H1 (cell line): ENCODE results near the gene GULP1. TPM values are rescaled to one million over a fixed set of nuclear protein-coding genes. Genes with fewer than 3 reads are reported as not detected.

ENCODE experiments used
- CTCF ChIA-PET: fragments of 300-600 bp; sonication (Branson Sonifier 250); formaldehyde crosslinking; loops from one replicate; lab custom pipeline; 2021; ENCODE audit not compliant: partially characterized antibody; lab: Charles Lee
- POLR2A ChIA-PET: fragments of 300-600 bp; sonication (Branson Sonifier 250); formaldehyde crosslinking; loops from one replicate; lab custom pipeline; 2021; ENCODE audit warnings: inconsistent platforms; ENCODE audit not compliant: partially characterized antibody; lab: Charles Lee
- DNase-seq, 2 experiments: peaks; one replicate each; pipeline versions ENCODE4 v3.0.0 to v3.0.0-alpha.2; 2010 to 2022; ENCODE audit warnings: low spot score in 2 of 2, low read depth in 1 of 2, mixed read lengths in 1 of 2
- FAIRE-seq: peaks from 2 replicates; lab custom pipeline; 2011; peaks lifted over from hg19 to GRCh38; lab: Jason Lieb, UNC
- H2AFZ ChIP-seq: 2 replicates; pipeline ENCODE4 v1.8.1; 2012; ENCODE audit warnings: low read length, inconsistent platforms
- H2AK5ac ChIP-seq: 2 replicates; pipeline ENCODE4 v1.6.1; 2013; ENCODE audit warnings: low read depth, low read length
- H2BK120ac ChIP-seq: replicated peaks from 2 replicates; pipeline ENCODE3; 2013; ENCODE audit warnings: low read depth, low read length, inconsistent platforms
- H2BK12ac ChIP-seq: 2 replicates; pipeline ENCODE4 v1.6.1; 2013; ENCODE audit warnings: low read depth, low read length
- H2BK15ac ChIP-seq: 2 replicates; pipeline ENCODE4 v1.6.1; 2013; ENCODE audit warnings: low read length
- H2BK20ac ChIP-seq: 2 replicates; pipeline ENCODE4 v1.6.1; 2013; ENCODE audit warnings: low read length
- H2BK5ac ChIP-seq: 2 replicates; pipeline ENCODE4 v1.6.1; 2013; ENCODE audit warnings: low read depth, low read length
- H3K14ac ChIP-seq: 2 replicates; pipeline ENCODE4 v1.6.1; 2013; ENCODE audit warnings: inconsistent platforms; ENCODE audit not compliant: insufficient read length
- H3K18ac ChIP-seq: 2 replicates; pipeline ENCODE4 v1.6.1; 2013; ENCODE audit warnings: low read length; ENCODE audit errors: extremely low read depth
- H3K23ac ChIP-seq: 2 replicates; pipeline ENCODE4 v1.6.1; 2013; ENCODE audit warnings: inconsistent platforms; ENCODE audit not compliant: insufficient read length
- H3K23me2 ChIP-seq: 2 replicates; pipeline ENCODE4 v1.6.1; 2013; ENCODE audit warnings: low read depth, low read length
- H3K27ac ChIP-seq: 2 replicates; pipeline ENCODE4 v1.6.1; 2011; ENCODE audit warnings: low read depth, low read length, inconsistent platforms
- H3K27me3 ChIP-seq, 4 experiments: replicated peaks in 1 of 4; 1 replicate in 1 of 4; 2 replicates in 3 of 4; pipeline versions ENCODE4 v1.6.1 to v1.8.1; 2011 to 2013; ENCODE audit warnings: low read length in 3 of 4, mild to moderate bottlenecking in 3 of 4, inconsistent platforms in 2 of 4, mixed read lengths in 2 of 4, moderate library complexity in 1 of 4; ENCODE audit not compliant: control insufficient read depth in 3 of 4, insufficient read depth in 3 of 4; ENCODE audit errors: extremely low read depth in 1 of 4
- H3K36me3 ChIP-seq, 4 experiments: 2 replicates each; pipeline versions ENCODE4 v1.6.1 to v1.8.1; 2011 to 2013; ENCODE audit warnings: mild to moderate bottlenecking in 4 of 4, low read length in 3 of 4, moderate library complexity in 2 of 4, control low read depth in 1 of 4, inconsistent platforms in 1 of 4; ENCODE audit not compliant: insufficient read depth in 4 of 4, control insufficient read depth in 2 of 4
- H3K4ac ChIP-seq: replicated peaks from 2 replicates; pipeline ENCODE3; 2013; ENCODE audit warnings: low read length, low read depth, mixed read lengths, inconsistent platforms; ENCODE audit not compliant: insufficient read length
- H3K4me1 ChIP-seq, 4 experiments: replicated peaks in 1 of 4; 1 replicate in 1 of 4; 2 replicates in 3 of 4; pipeline versions ENCODE4 v1.6.1 to v1.8.1; 2011 to 2013; ENCODE audit warnings: low read length in 3 of 4, inconsistent platforms in 2 of 4, mixed read lengths in 1 of 4; ENCODE audit not compliant: insufficient read depth in 4 of 4, control insufficient read depth in 3 of 4
- H3K4me2 ChIP-seq, 2 experiments: 2 replicates each; pipeline versions ENCODE4 v1.6.1 to v1.8.1; 2011 to 2013; ENCODE audit warnings: low read depth in 2 of 2, low read length in 2 of 2, control low read depth in 1 of 2, inconsistent platforms in 1 of 2, mild to moderate bottlenecking in 1 of 2; ENCODE audit not compliant: insufficient read depth in 1 of 2
- H3K4me3 ChIP-seq, 4 experiments: fragments of 200-600, 300-600 bp in 1 of 4; sonication (generic), shearing (Covaris generic), sonication (Bioruptor Twin) in 1 of 4; 2 replicates each; pipeline versions ENCODE4 v1.5.1 to v1.8.1; 2011 to 2016; ENCODE audit warnings: low read length in 4 of 4, low read depth in 3 of 4, control low read depth in 2 of 4, inconsistent platforms in 2 of 4, mild to moderate bottlenecking in 2 of 4, mixed read lengths in 1 of 4, moderate library complexity in 1 of 4; ENCODE audit not compliant: insufficient read depth in 2 of 4; ENCODE audit errors: extremely low read depth in 1 of 4
- H3K56ac ChIP-seq: replicated peaks from 2 replicates; pipeline ENCODE3; 2013; ENCODE audit warnings: low read depth, mild to moderate bottlenecking, mixed read lengths, low read length, inconsistent platforms; ENCODE audit not compliant: insufficient read length
- H3K79me1 ChIP-seq: 2 replicates; pipeline ENCODE4 v1.6.1; 2013; ENCODE audit warnings: low read depth, low read length, control low read depth
- H3K79me2 ChIP-seq, 2 experiments: 2 replicates each; pipeline versions ENCODE4 v1.6.1 to v1.8.1; 2012 to 2013; ENCODE audit warnings: low read length in 2 of 2, mild to moderate bottlenecking in 2 of 2, inconsistent platforms in 1 of 2; ENCODE audit not compliant: insufficient read depth in 2 of 2, control insufficient read depth in 1 of 2
- H3K9ac ChIP-seq, 4 experiments: replicated peaks in 1 of 4; 1 replicate in 1 of 4; 2 replicates in 3 of 4; pipeline versions ENCODE4 v1.6.1 to v1.8.1; 2011 to 2013; ENCODE audit warnings: low read depth in 3 of 4, low read length in 3 of 4, control low read depth in 2 of 4, mild to moderate bottlenecking in 2 of 4, moderate library complexity in 2 of 4, inconsistent platforms in 1 of 4; ENCODE audit errors: extremely low read depth in 1 of 4
- H3K9me3 ChIP-seq, 2 experiments: 2 replicates each; pipeline versions ENCODE4 v1.6.1 to v1.8.1; 2012 to 2013; ENCODE audit warnings: mild to moderate bottlenecking in 2 of 2, moderate library complexity in 2 of 2, control low read depth in 1 of 2, inconsistent platforms in 1 of 2, low read depth in 1 of 2, low read length in 1 of 2, mixed read lengths in 1 of 2; ENCODE audit not compliant: insufficient read depth in 2 of 2
- H4K20me1 ChIP-seq, 2 experiments: replicated peaks in 1 of 2; 2 replicates each; pipeline versions ENCODE3 to v1.8.1; 2011 to 2013; ENCODE audit warnings: inconsistent platforms in 2 of 2, low read length in 2 of 2, mild to moderate bottlenecking in 1 of 2; ENCODE audit not compliant: insufficient read depth in 2 of 2, control insufficient read depth in 1 of 2
- H4K5ac ChIP-seq: 2 replicates; pipeline ENCODE4 v1.6.1; 2013; ENCODE audit warnings: low read length, low read depth, mixed read lengths, inconsistent platforms; ENCODE audit not compliant: insufficient read length
- H4K8ac ChIP-seq: 2 replicates; pipeline ENCODE4 v1.8.0; 2013; ENCODE audit warnings: mild to moderate bottlenecking, moderate library complexity, low read length, inconsistent platforms; ENCODE audit not compliant: insufficient read depth; ENCODE audit errors: extremely low read depth
- H4K91ac ChIP-seq: replicated peaks from 2 replicates; pipeline ENCODE3; 2013; ENCODE audit warnings: low read length, mixed read lengths, inconsistent platforms; ENCODE audit not compliant: insufficient read length
- ATF3 ChIP-seq: IDR thresholded peaks from 2 replicates; pipeline ENCODE4 v1.6.1; 2011; ENCODE audit warnings: low read depth, mild to moderate bottlenecking, low read length; ENCODE audit not compliant: insufficient read depth
- BACH1 ChIP-seq: IDR thresholded peaks from 2 replicates; pipeline ENCODE4 v1.6.1; 2012; ENCODE audit warnings: low read length, improper control_type of control experiment
- CBX5 ChIP-seq: fragments of 300-800, 300-1000 bp; sonication (generic); IDR thresholded peaks from 2 replicates; pipeline ENCODE4 v1.7.1; 2016; ENCODE audit warnings: antibody characterized with exemption, low read length, low read depth
- EGR1 ChIP-seq: IDR thresholded peaks from 2 replicates; pipeline ENCODE4 v1.6.1; 2011; ENCODE audit warnings: low read depth, low read length, borderline replicate concordance
- HDAC6 ChIP-seq: IDR thresholded peaks from one replicate; pipeline ENCODE4 v1.7.1; 2012; ENCODE audit warnings: low read depth, mild to moderate bottlenecking, inconsistent platforms, low read length, moderate library complexity
- JUN ChIP-seq: IDR thresholded peaks from 2 replicates; pipeline ENCODE4 v1.6.1; 2011; ENCODE audit warnings: low read depth, mild to moderate bottlenecking, improper control_type of control experiment, low read length
- RBBP5 ChIP-seq: IDR thresholded peaks from 2 replicates; pipeline ENCODE4 v1.7.1; 2012; ENCODE audit warnings: low read depth, mild to moderate bottlenecking, inconsistent platforms, low read length, moderate library complexity, borderline replicate concordance
- SP2 ChIP-seq: IDR thresholded peaks from 2 replicates; pipeline ENCODE4 v1.6.1; 2012; ENCODE audit warnings: mild to moderate bottlenecking, low read length, inconsistent platforms
- SRF ChIP-seq: IDR thresholded peaks from 2 replicates; pipeline ENCODE4 v1.6.1; 2011; ENCODE audit warnings: mild to moderate bottlenecking, low read depth, low read length, moderate library complexity
- TAF7 ChIP-seq: optimal IDR thresholded peaks from 2 replicates; pipeline ENCODE3; 2011; ENCODE audit warnings: low read depth, mild to moderate bottlenecking, inconsistent platforms, low read length, moderate library complexity, borderline replicate concordance
- USF2 ChIP-seq: IDR thresholded peaks from 2 replicates; pipeline ENCODE4 v1.6.1; 2011; ENCODE audit warnings: low read length, improper control_type of control experiment
- WGBS, 2 experiments: shearing (Covaris generic) in 1 of 2; methylation state at CpG; one replicate each; pipeline versions ENCODE4 v1.1.6 to v1.1.7; 2013 to 2015; ENCODE audit warnings: low lambda C conversion rate in 2 of 2, mixed read lengths in 2 of 2, inconsistent platforms in 1 of 2, low coverage in 1 of 2, missing lambda C conversion rate in 1 of 2; ENCODE audit not compliant: insufficient replicate concordance in 2 of 2, insufficient coverage in 1 of 2, insufficient read length in 1 of 2; ENCODE audit errors: extremely low coverage in 1 of 2, missing lambda C conversion rate in 1 of 2; 5-methylcytosine and 5-hydroxymethylcytosine counted together
- polyA plus RNA-seq, 7 experiments: library from polyadenylated mRNA; depleted of rRNA in 3 of 7; stranded (reverse) in 5 of 7; unstranded in 2 of 7; fragments of >200 nt in 5 of 7; fragments of 200-250 nt in 2 of 7; gene quantifications; 1 replicate in 5 of 7; 2 replicates in 1 of 7; 4 replicates in 1 of 7; pipeline versions ENCODE4 v1.2.1 to v1.2.3, GENCODE V29; 2011 to 2013; ENCODE audit warnings: missing spikeins in 2 of 7, mixed read lengths in 2 of 7
- total RNA-seq: library from RNA; stranded (reverse); fragmentation: NEBNext Ultra II Directional; extraction: Animal tissue kit (Norgen Biotek cat#: 25700); gene quantifications from 2 replicates; pipeline ENCODE4 v1.2.1, GENCODE V29; 2021
- TF ChIP-seq, protein P1 (sequence below): IDR thresholded peaks from 2 replicates; pipeline ENCODE4 v1.6.1; 2012; ENCODE audit warnings: inconsistent platforms

Gene GULP1
- total and polyA plus RNA-seq, 2 of the 8 experiments (the other 6 are each of a cell fraction or from before 2014, with no cell fraction given), result 69.7 to 139 TPM

DNA sequence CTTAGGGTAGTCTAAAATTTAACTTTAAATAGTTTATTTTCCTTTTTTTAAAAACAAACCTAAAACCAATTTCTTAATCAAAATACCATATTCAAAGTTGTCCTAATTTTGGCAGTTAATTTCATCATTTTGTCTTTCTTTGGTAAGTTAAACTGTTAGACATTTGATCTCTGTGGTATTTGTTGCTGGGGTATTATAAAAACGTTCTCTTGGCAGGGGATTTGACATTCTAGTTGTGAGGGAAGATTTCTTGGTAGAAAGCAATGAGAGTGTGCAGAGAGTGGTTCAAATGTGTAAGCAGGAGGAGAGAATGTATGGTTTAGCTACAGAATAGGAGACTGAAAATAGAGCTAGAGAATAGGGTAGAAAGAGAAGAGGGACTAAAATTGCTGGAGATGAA lies 14.6 kb downstream of the GULP1 start:
- Histone ChIP-seq H3K18ac (peak overlapping the region; percentile 35; the same call in 1 of the 2 replicates), H4K8ac (no peak overlapping the region), H3K36me3 (no peaks in the 10 kb centered on the region), H4K91ac (no peak overlapping the region), H3K9me3 (no peaks in the 10 kb centered on the region; a peak in 1 of 4 replicates), H4K5ac (no peak overlapping the region), H3K23me2 (no peaks in the 10 kb centered on the region; the same call in 1 of the 2 replicates), H2BK15ac (no peak overlapping the region), H2AFZ (no peak overlapping the region), H2BK12ac (peak overlapping the region; percentile 60; the same call in 1 of the 2 replicates), H2BK120ac (peak overlapping the region; percentile 69), H3K9ac (no peak overlapping the region; a peak in 1 of 7 replicates), H2BK20ac (peak overlapping the region; percentile 53; the same call in 1 of the 2 replicates), H2AK5ac (no peak overlapping the region), H3K4me3 (no peak overlapping the region), H3K79me2 (peaks cover 24 to 98% of the 10 kb centered on the region in 2 experiments), H3K27me3 (no peaks in the 10 kb centered on the region), H3K4me1 (peaks cover 5 to 30% (median 23%) of the 10 kb centered on the region in 4 experiments; a peak in 6 of 7 replicates), H2BK5ac (peak overlapping the region; percentile 71; the same call in 1 of the 2 replicates), H3K4me2 (no peak overlapping the region), H3K79me1 (peaks cover 3% of the 10 kb centered on the region; the same call in 1 of the 2 replicates), H3K27ac (no peak overlapping the region; the same call in 1 of the 2 replicates), H3K14ac (no peak overlapping the region), H3K4ac (no peak overlapping the region), H3K23ac (no peak overlapping the region), H3K56ac (no peak overlapping the region), H4K20me1 (peaks cover 0 to 2% of the 10 kb centered on the region in 2 experiments)
- WGBS, 2 experiments, result 39% methylated on average over 1 of the region's 1 CpG; no CpG with 5 or more reads in 1 of the 2 experiments
- ChIA-PET CTCF (interaction anchor here (1.5 to 1.6 kb wide), 2 partner anchors 13 to 14 kb away, joined by 7 to 9 read pairs; no protein-coding TSS in a partner anchor), POLR2A (interaction anchor here (1.0 to 1.2 kb wide), 2 partner anchors 9 to 13 kb away, joined by 3 to 4 read pairs; no protein-coding TSS in a partner anchor)
- no peak for DNase-seq
- FAIRE-seq, result no peak
- TF ChIP-seq RBBP5 (no peak), ATF3 (no peak), CBX5 (no peak), EGR1 (no peak), SP2 (no peak), BACH1 (no peak), USF2 (no peak), TAF7 (no peak), HDAC6 (no peak), SRF (no peak), JUN (no peak)
- TF ChIP-seq, protein P1, sequence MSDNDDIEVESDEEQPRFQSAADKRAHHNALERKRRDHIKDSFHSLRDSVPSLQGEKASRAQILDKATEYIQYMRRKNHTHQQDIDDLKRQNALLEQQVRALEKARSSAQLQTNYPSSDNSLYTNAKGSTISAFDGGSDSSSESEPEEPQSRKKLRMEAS, result no peak
